Stimulated activated CD4-positive, alpha-beta T cell treated with anti-CD3 and anti-CD28 coated beads, Interleukin-2, amount 100 ng/mL, for 4 hours (primary cell): Measurements from ENCODE around the gene ADGRL3.
"Not testable (repeated sequence)": the region's sequence is repeated elsewhere in the genome, so short reads cannot be mapped to it uniquely, and the experiment has no call there.

Experiments used
- DNase-seq: peaks from one replicate; pipeline ENCODE4 v3.0.0-alpha.2; 2020; ENCODE audit warnings: low read depth

Gene ADGRL3

GRCh38 chr4:61205066-61205465, 4.9 kb downstream of the ADGRL3 start:
- DNase-seq, result no peak

- not testable (repeated sequence) for DNase-seq
These were observed 7.0 kb downstream of the ADGRL3 start for GRCh38 chr4:61207156-61207555.

- no peak for DNase-seq
These were observed 10.2 kb downstream of the ADGRL3 start for GRCh38 chr4:61210186-61210939.

GRCh38 chr4:61211781-61212180, 11.7 kb downstream of the ADGRL3 start:
- DNase-seq, result no peak

GRCh38 chr4:61212788-61213187, 12.7 kb downstream of the ADGRL3 start:
- DNase-seq, result no peak

- DNase-seq, result no peak
These were observed 14.6 kb downstream of the ADGRL3 start for GRCh38 chr4:61214680-61215079.

- no peak for DNase-seq
These were observed 17.1 kb downstream of the ADGRL3 start for GRCh38 chr4:61217222-61217621.

- DNase-seq, result no peak
These were observed 20.4 kb downstream of the ADGRL3 start for GRCh38 chr4:61220556-61220955.

- no peak for DNase-seq
These were observed 23.3 kb downstream of the ADGRL3 start for GRCh38 chr4:61223385-61223784.

GRCh38 chr4:61224573-61224972, 24.4 kb downstream of the ADGRL3 start:
- DNase-seq, result no peak

- no peak for DNase-seq
These were observed 25.5 kb downstream of the ADGRL3 start for GRCh38 chr4:61225656-61226055.

GRCh38 chr4:61231421-61231820, 31.3 kb downstream of the ADGRL3 start:
- DNase-seq, result no peak

GRCh38 chr4:61239250-61239649, 39.1 kb downstream of the ADGRL3 start:
- no peak for DNase-seq

- DNase-seq, result no peak
These were observed 43.8 kb downstream of the ADGRL3 start for GRCh38 chr4:61243962-61244361.

- no peak for DNase-seq
These were observed 45.1 kb downstream of the ADGRL3 start for GRCh38 chr4:61245069-61245714.

GRCh38 chr4:61246034-61246433, 45.9 kb downstream of the ADGRL3 start:
- DNase-seq, result no peak

- DNase-seq, result no peak
These were observed 48.6 kb downstream of the ADGRL3 start for GRCh38 chr4:61248705-61249104.

GRCh38 chr4:61251129-61251528, 51.0 kb downstream of the ADGRL3 start:
- DNase-seq, result no peak

GRCh38 chr4:61254406-61254805, 54.3 kb downstream of the ADGRL3 start:
- no peak for DNase-seq

- DNase-seq, result no peak
These were observed 73.1 kb downstream of the ADGRL3 start for GRCh38 chr4:61273233-61273632.

- no peak for DNase-seq
These were observed 74.2 kb downstream of the ADGRL3 start for GRCh38 chr4:61274286-61274685.

GRCh38 chr4:61275241-61275640, 75.1 kb downstream of the ADGRL3 start:
- DNase-seq, result no peak

GRCh38 chr4:61276029-61276428, 75.9 kb downstream of the ADGRL3 start:
- no peak for DNase-seq
